Kidney glomerular epithelial cell (primary cell): ENCODE data around the gene VSX1.

ENCODE experiments used
- DNase-seq: peaks from one replicate; lab custom pipeline; 2025; lab: John Stamatoyannopoulos, UW

VSX1 gene

DNA sequence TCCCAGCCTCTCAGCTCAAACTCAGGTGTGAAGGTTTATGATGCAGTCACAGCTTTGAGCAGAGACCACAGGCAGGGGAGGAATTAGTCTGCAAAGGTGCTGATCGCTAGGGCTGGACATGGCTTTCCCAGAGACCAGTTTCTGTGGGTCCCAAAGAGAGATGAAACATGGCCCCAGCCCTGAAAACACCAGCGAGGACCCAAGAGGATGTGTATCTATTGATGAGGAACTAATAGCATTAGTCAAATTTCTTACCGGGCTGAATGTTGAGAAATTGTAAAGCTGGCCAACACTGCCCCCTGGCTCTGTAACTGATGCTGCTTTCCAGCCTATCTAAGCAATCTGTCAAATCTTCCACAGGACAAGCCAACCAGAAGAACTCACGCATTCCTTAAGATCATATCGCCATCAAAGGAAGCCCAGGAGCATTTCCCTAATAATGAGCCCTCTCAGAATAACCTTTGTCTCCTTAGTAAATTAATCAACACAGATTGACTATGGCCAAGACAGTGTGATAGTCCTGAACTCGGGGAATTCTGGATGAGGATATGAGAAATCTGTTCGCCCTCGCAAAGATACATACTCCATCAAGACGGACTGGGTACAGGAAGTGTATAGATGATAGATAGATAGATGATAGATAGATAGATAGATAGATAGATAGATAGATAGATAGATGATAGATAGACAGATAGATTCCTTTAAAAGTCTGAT lies 16.2 kb downstream of the VSX1 start:
- peak; percentile 40 for DNase-seq

DNA sequence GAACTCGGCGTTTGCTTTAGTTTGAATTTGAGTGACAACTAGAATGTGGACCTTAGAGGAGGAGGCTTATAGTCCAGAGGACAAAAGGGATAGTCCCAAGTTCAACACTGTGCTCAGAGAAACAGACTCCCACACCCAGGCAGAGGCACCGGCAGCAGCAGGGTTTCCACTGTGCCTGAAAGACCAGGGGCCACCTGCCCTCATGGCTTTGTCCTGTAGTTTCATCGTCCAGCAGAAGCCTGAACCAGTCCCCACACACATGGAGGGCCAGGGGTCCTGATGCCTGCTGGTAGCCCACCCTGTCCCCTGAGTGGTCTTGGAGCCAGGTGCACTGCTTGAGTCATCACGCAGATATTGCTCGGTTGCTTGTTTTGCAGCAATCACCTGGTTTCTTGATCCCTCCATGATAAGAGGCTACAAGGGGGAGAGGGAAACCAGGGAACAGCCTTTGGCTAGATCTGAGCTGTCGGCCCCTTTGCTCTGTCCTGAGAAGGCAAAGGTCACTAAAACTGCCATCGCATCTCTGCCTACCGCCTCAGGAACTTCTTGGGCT lies 16.8 kb downstream of the VSX1 start:
- no peak for DNase-seq

DNA sequence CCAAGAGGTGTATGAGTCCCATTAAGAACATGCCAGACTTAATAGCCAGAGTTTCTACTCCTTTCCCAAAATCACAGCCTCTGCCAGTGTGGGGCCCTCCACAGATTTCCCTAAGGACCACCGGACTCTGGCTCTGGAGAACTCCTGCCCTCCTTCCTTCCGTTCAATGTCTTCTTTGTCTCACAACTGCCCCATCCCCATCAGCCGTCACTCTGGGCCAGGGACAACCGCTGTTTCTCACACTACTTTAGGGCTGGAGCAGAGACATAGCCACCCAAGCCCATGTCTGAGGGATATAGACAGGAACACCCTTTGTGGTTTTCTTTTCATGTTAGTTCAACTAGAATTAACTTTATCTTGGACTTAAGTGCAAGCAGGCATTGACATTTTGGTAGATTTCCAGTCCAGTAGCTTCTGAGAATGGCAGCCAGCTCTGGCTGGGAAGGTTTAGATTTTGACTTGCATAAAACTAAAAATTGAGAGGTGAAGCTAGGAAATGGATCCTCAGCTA lies 17.3 kb downstream of the VSX1 start:
- DNase-seq, result no peak

DNA sequence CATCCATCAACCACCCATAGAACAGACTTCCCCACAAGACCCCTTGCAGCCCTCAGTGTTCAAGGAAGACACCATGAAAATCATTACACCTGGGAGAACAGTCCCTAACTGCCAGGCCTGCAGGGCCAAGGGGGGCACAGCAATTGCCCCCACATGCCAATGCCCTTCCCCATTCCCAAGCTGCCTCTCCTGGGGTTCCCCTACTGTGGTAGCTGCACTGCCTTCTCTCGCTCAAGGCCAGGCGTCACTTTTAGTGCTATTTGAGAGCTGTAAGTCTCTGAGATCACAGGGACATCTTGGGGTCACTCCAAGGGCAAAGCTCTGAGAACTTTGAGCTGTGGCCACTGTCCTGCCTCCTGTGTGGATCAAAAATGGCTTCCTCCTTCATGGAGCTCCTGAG lies 18.0 kb downstream of the VSX1 start:
- DNase-seq, result no peak

DNA sequence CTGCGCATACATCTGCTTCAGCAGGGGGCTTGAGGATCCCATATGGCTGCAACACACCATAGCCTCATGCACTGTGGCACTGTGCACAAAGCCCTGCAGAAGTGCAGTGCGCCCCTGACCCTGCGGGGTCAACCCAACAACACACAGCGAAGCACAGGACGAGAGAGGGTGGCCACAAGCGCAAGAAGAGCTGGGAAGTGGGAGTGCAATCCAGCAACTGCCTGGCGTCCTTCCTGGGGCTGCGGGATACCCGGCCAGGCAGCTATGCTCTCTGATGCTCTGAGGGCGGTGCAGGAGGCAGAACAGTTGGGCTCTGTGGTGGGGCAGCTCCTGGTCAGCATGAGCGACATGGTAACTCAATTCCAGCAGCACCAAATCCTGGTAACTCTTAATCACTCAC lies 18.4 kb downstream of the VSX1 start:
- no peak for DNase-seq

DNA sequence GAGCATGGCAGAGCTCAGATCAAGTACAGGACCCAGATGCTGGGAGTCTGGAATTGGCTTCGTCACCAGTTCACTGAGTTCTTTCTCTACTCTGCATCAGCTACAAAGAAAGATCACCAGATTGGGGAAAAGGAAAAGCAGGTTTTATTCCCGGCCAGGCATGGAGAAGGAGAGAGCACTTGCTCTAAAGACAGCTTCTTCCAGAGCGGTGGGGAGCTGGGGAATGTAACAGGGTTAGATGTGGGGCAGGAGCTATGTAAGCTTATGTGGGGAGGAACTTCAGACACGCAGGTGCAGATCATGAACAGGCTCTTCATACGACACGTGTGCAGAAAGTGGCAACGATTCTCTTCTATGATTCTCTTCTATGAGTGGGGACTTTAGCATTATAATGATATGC lies 19.1 kb downstream of the VSX1 start:
- no peak for DNase-seq

DNA sequence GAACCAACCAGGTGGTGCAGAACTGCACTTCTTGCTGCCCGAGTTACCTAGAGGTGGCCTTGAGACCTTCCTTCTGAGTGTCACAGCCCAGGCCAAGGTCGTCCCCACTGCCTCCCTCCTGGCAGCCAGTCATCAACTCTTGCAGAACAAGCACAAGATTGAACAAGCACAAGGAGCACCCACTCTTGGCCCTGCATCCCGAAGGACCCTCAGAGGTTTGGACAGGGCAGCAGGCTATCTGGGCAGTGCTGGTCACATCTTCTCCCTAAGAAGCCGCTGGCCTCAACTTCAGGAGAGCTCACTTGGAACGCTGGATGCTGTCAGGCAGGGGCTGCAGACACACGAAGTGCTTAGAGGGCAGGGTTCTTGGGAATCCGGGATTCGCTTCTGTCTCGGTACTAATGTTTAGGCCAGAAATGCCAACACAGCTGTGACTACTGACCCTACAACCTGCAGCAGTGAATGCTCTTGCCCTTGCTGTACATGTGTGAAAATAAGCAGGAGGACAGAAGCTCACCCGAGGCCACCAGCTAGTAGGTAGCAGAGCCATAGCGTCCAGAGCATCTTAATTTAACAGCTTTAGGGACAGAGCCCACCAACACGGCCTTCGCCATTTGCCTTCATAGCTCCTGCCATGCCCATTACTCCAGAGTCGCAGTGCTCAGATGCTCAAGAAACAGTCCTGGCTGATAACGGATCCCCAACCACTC lies 20.0 kb downstream of the VSX1 start:
- no peak for DNase-seq

DNA sequence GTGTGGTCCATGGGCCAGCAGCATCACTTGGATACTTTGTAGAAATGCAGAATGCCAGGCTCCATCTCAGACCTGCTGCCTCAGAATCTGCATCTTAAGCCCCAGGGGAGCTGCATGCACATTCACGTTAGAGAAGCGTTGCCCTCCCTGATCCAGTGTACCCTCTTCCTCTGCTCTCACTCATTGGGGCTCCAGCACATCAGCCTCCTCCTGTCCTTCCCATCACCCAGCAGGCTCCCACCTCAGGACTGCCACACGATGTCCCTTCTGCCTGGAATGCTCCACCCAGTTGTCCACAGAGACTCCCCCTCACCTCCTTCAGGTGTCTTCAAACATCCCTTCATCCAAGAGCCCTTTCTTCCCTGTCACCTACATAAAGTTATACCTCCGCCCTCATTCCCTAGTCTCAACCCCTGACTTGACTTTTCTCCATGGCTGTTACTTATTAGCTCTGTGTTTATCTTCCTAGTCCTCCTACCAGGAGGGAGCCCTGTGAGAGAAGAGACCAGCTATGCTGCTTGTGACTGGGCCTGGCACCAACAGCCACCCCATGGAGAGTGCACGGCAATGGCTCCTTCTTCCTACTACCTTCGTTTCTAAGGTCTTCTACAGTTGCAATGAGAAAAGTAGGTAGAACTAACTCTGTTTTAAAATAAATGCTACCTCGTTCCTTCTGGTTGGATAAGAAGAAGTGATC lies 20.7 kb downstream of the VSX1 start:
- DNase-seq, result peak; percentile 27

DNA sequence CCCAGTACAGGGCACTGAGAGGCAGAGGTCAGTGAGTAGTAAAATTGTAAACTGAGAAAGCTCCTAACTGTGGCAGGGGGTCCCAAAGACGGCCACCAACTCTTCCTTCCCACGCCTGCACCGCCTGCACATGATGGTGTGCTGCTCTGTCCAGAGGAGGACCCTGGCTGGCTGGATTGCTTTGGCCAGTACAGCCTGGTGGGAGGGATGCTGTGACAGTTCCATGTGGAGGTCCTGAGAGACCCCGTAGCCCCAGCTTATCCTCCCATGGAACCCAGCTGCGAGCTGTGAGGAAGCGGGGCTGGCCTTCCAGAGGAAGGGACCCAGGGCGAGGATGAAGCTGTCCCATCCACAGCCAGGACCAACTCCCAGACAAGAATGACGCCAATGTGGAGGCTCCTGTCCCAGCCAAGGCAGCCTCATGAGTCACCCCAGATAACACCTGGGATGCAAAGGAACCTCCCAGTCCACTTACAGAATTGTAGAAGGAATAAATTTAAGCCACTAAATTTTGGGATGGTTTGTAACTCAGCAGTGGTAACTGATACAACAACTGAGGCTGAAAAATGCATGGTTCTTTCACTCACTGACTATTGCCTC lies 22.0 kb downstream of the VSX1 start:
- no peak for DNase-seq

DNA sequence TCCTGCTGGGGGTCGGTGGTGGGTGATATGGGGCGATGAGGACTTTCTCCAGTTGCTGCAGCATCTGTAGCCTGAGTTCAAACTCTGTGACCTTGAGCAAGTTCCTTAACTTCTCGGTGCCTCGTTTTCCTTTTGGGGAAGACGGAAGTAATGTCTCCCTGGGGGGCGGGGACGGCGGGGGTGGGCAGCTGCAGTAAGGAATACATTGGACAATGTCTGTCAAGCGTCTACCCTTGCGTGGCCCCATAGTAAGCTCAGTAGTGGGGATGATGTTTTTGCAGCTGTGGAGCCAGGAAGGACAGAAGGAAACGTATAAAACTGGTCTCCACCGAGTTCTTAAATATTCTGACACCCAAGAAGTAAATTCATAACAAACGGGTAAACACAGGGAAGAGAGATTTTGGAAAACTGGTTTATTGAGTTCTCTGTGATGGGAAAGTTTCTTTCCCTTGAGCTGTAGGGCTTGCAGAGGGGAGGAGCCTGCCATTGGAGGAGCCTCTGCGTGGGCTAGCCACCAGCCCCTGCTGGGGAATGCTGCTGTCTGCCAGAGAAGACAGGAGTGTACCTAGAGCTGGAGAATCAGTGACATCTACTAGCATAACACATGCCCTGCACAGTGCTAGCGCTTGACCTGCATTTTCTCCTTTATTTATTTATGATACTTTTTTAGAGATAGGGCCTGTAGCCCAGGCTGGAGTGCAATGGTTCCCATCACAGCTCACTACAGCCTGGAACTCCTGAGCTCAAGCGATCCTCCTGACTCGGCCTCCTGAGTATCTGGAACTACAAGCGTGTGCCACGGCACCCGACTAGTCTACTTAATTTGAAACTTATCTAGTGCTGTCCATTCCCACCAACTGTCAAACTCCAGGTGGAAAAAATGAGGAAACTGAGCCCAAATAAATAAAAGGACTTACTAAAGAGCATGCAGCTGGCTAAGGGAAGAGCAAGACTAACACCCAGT lies 22.8 kb downstream of the VSX1 start:
- no peak for DNase-seq

DNA sequence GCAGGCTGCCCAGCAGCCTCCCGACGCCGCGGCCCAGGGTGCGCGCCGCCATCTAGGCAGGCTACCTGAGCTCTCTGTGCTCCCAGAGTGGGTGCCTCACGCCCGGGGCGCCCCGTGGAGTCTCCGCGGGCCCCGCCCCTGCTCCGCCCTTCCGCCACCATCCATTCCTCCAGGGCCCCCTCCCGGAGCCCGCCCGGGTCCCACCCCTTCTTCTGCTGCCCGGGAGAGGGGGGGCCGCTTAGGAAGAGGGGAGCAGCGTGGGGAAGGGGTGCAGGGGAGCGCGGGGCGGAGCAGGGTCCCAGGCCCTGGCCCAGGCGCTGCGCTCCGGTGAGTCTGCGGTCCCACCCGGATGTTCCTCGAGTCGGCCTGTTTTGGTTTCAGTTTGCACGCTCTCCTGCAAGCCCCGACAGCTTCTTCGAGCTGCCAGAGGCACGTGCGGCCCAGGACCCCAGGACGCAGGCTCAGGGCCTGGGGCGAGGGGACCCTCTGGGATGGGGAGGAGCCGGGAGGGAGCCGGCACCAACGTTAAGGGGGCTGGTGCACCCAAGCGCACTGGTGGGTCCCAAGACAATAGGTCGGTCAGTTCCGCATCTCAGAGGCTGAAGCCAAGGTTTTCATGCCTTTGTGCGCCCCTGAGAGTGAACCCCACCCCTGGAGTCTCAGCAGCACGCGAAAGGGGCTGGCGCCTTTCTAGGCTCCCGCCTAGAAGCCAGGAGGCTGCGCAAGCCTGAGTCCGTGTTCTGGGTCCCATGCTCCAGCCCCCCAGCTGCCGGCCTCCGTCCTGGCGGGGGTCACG lies 23.7 kb downstream of the VSX1 start, which contains the start of gene ACSS1:
Gene ACSS1 (minus strand): TSS at position 89 of the 796 bp plus-strand sequence. CDS start 37 bp downstream, at position 52.
- peak; percentile 21 for DNase-seq

DNA sequence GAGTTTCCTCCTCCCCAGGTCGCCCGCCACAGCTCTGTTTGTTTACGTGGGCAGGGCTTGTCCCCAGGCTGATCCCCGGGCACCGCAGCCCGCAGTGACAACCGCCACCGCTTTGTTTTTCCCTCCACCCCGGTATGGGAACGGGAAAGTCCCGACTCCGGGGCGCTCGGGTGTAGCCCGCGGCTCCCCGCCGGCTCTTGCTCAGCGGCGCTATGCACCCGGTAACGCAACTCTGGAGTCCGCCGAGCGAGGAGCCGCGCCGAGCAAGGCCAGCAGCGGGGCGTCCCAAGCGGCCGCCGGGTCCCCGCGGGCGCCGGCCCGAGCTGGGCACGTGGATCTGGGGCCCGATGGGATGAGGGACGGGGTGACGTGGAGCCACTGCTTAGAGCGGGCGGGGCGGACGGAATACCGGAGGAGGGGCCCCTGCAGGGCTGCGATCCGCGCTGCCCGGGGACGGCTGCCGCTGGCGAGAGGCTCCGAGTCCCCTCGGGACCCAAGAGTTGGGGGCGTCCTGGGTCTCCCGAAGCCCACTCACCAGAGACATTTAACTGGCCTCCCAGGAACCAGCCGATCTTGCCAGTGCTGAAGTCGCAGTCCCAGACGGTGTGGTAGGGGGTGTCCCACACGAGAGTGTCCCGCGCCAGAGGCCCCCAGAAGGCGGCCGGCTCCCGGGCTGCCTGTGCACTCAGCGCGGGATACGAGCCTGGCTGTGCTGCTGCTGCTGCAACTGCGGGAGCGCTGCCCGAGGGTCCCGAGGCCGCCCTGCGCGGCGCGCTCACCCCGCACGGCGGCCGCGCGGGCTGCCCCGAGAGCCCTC lies 24.5 kb downstream of the VSX1 start:
- peak; percentile 22 for DNase-seq

DNA sequence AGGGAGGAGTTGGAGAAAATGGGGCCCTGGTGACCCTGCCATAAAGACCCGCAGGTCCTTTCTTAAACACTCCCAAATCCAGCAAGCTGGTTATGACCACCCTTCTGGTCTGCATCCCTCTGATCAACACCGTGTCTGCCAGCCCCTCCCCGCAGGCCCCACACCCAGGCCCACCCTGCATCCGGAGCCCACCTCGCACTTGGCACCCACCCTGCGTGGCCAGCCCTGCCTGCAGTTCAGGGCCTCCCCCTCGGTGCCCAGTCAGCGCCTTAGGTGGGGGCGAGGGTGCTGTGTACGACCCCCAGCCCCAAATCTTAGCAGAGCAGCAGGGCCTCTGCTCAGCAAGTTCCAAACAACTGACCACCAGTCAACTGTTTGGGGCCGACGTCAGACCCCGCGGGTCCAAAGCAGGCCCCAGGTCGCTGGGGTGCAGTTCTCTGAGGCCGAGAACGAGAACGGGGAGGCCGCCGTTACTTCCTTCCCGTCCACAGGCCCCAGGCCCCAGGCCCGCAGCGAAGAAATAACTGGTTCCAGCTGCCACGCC lies 25.2 kb downstream of the VSX1 start:
- DNase-seq, result no peak

DNA sequence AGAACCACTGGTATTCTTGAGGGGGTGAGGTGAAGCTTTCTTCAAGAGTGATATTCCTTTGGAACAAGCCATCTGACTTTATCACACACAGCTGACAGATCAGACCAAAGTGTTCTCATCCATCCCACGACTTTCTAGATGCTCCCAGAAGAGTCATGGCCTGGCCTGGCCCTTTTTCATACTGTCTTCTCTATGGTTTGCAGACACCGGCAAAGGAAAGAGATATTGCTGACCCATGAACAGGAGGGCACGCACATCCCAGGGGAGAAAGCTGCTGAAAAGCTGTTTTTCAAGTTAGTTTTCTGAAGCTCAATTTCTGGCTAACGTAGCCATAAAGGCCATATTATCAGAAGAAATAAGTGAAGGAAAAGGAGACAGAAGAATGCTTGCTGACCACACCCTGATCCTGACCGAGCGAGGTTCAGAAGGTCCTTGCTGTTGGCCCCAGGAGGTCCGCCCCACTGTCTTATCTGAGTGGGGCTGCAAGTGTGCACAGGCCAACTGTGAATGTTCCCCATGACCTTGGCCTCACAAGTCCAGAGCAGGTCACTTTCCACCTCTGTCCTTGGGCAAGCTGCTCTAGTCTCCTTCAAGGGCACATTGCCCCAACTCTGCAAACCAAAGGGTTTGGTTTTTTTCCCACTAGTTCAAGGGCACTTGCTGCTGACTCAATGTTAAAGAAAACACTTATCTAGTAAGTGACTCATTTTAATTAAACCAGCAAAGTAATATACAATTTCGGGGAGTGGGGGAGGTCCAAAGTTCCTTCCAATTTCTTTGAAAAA lies 26.0 kb downstream of the VSX1 start:
- DNase-seq, result no peak

DNA sequence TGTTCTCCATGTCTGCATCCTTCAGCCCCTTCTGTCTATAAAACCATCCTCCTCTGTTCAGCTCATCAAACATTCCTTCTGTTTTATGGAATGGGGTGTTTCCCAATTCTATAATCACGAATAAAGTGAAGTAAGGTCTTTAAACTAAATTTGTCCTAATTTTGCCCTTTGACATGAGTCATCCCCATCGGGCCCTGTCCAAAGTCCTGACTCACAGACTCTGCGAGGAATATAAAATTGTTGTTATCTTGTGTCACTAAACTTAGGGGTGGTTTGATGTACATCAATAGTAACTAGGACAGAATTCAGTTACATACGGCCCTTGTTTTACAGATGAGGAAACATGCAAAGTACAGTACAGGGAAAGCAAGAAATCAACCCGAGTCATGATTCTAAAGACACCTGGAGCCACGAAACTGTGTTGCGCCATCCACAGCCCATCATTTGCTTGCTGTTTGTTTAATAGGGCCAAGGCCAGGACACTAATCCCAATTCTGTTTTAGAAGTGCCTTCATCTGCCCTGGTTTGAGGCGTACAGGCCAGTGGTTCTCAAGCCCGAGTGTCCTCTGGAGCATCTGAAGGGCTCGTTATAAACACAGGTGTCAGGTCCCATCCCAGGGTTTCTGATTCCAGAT lies 26.8 kb downstream of the VSX1 start:
- DNase-seq, result no peak

DNA sequence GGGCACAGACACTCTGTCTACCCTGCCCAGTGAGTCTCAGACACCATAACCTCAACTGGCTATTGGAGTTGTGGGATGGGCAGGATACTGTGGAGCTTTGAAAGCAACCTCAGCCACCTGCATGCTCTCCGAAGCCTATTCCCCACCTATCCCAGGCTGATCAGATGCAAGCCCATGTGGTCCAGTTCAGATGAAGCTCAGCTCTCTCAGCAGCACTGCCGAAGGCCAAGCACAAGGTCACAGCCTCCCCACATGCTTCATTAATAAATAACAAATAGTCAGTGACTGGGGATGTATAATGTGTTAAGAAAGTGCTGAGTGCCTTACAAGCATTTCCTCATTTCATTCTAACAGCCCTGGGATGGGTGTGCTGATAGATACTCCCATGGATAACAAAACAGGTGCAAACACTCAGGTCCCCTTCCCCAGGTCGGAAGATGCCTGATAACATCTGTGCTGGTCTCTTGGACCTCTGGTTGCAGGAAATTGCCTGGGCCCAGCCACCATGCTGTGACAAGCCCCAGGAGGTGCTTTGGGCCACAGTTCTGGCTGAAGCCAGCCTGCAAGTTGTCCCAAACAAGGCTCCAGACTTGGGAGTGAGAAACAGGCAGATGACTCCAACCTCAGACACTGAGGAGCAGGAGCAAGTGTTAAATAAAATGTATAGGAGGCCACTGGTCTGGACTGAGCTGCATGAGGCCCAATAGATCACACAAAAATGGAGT lies 27.7 kb downstream of the VSX1 start:
- no peak for DNase-seq
